GM12878 (cell line): ENCODE data around the gene SSB.

Experiments used
- ETV6 ChIP-seq, 2 experiments: fragments of 450-650 bp in 1 of 2; IDR thresholded peaks in 1 of 2; conservative IDR thresholded peaks in 1 of 2; 2 replicates each; pipeline ENCODE4 v1.6.1; 2014; ENCODE audit warnings: antibody characterized with exemption in 1 of 2, borderline replicate concordance in 1 of 2, low read depth in 1 of 2, mild to moderate bottlenecking in 1 of 2, moderate library complexity in 1 of 2
- POLR2AphosphoS5 ChIP-seq: IDR thresholded peaks from 2 replicates; pipeline ENCODE4 v1.6.1; 2011; ENCODE audit warnings: mild to moderate bottlenecking, low read length, inconsistent platforms
- TF ChIP-seq, protein P1 (sequence below): IDR thresholded peaks from 2 replicates; pipeline ENCODE4 v1.6.1; 2011; ENCODE audit warnings: low read depth, mild to moderate bottlenecking, low read length, moderate library complexity, borderline replicate concordance; ENCODE audit errors: extremely low read depth
- TF ChIP-seq, protein P2 (sequence below): IDR thresholded peaks from 2 replicates; pipeline ENCODE4 v1.6.1; 2012; ENCODE audit warnings: low read depth, low read length, improper control_type of control experiment
- TF ChIP-seq, protein P3 (sequence below): fragments of 450-650 bp; IDR thresholded peaks from 2 replicates; pipeline ENCODE4 v1.6.1; 2018; ENCODE audit warnings: borderline replicate concordance, mild to moderate bottlenecking; ENCODE audit not compliant: partially characterized antibody
- TF ChIP-seq, protein P4 (sequence below), 3 experiments: IDR thresholded peaks in 2 of 3; conservative IDR thresholded peaks in 1 of 3; 2 replicates each; pipeline ENCODE4 v1.5.1; 2011; ENCODE audit warnings: low read depth in 3 of 3, low read length in 3 of 3, mild to moderate bottlenecking in 3 of 3, control low read depth in 2 of 3, moderate library complexity in 2 of 3, inconsistent platforms in 1 of 3, mixed read lengths in 1 of 3; ENCODE audit not compliant: control insufficient read depth in 2 of 3, insufficient read depth in 1 of 3; ENCODE audit errors: extremely low read depth in 1 of 3

DNA sequence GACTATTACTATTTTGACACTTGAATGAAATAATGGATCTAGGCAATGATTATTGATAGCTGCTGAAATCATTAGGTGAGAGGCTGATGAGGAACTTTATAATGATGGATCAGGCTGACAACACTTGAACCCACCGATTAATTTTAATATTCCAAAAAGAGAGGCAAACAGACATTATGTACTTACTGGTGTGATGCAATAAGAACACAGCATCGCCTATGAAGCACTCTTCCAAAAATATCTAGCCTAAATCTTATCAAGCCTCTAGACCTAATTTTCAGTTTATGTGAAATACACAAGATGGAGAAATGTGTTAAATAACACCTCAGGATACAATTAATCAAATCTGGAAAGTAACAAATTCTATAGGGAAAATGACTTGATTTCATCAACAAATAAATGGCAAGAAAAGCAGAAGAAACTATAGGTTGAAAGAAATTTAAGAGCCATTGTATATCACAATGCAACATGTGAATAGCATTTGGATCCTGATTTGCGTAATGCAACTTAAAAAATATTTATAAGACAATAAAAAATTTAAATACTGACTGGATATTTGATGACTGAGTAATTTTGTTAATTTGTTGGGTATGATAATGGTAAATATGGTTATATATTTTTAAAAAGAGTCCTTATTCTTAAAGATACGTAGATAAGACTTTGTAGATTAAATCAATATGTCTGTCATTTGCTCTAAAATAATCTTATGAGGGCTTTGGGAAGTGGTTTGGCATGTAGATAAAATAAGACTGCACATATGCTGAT is 17.2 kb upstream of the SSB start:
- TF ChIP-seq, protein P1, sequence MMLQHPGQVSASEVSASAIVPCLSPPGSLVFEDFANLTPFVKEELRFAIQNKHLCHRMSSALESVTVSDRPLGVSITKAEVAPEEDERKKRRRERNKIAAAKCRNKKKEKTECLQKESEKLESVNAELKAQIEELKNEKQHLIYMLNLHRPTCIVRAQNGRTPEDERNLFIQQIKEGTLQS = no peak
- TF ChIP-seq, protein P2, sequence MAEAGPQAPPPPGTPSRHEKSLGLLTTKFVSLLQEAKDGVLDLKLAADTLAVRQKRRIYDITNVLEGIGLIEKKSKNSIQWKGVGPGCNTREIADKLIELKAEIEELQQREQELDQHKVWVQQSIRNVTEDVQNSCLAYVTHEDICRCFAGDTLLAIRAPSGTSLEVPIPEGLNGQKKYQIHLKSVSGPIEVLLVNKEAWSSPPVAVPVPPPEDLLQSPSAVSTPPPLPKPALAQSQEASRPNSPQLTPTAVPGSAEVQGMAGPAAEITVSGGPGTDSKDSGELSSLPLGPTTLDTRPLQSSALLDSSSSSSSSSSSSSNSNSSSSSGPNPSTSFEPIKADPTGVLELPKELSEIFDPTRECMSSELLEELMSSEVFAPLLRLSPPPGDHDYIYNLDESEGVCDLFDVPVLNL = no peak
- TF ChIP-seq, protein P3, sequence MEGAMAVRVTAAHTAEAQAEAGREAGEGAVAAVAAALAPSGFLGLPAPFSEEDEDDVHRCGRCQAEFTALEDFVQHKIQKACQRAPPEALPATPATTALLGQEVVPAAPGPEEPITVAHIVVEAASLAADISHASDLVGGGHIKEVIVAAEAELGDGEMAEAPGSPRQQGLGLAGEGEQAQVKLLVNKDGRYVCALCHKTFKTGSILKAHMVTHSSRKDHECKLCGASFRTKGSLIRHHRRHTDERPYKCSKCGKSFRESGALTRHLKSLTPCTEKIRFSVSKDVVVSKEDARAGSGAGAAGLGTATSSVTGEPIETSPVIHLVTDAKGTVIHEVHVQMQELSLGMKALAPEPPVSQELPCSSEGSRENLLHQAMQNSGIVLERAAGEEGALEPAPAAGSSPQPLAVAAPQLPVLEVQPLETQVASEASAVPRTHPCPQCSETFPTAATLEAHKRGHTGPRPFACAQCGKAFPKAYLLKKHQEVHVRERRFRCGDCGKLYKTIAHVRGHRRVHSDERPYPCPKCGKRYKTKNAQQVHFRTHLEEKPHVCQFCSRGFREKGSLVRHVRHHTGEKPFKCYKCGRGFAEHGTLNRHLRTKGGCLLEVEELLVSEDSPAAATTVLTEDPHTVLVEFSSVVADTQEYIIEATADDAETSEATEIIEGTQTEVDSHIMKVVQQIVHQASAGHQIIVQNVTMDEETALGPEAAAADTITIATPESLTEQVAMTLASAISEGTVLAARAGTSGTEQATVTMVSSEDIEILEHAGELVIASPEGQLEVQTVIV = no peak
- TF ChIP-seq ETV6 (conservative IDR thresholded peaks at IDR 0.05 in 1 of 2, IDR thresholded peaks at IDR 0.05 in 1 of 2; ENCODE audit: borderline replicate concordance in 1 of 2, low read depth in 1 of 2) = no peak
- TF ChIP-seq, protein P4, sequence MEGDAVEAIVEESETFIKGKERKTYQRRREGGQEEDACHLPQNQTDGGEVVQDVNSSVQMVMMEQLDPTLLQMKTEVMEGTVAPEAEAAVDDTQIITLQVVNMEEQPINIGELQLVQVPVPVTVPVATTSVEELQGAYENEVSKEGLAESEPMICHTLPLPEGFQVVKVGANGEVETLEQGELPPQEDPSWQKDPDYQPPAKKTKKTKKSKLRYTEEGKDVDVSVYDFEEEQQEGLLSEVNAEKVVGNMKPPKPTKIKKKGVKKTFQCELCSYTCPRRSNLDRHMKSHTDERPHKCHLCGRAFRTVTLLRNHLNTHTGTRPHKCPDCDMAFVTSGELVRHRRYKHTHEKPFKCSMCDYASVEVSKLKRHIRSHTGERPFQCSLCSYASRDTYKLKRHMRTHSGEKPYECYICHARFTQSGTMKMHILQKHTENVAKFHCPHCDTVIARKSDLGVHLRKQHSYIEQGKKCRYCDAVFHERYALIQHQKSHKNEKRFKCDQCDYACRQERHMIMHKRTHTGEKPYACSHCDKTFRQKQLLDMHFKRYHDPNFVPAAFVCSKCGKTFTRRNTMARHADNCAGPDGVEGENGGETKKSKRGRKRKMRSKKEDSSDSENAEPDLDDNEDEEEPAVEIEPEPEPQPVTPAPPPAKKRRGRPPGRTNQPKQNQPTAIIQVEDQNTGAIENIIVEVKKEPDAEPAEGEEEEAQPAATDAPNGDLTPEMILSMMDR (IDR thresholded peaks at IDR 0.05 in 2 of 3, conservative IDR thresholded peaks at IDR 0.05 in 1 of 3; ENCODE audit: control insufficient read depth in 2 of 3, extremely low read depth in 1 of 3, insufficient read depth in 1 of 3, low read depth in 3 of 3, low read length in 3 of 3) = no peak
- no peak for TF ChIP-seq POLR2AphosphoS5
